ENCODE results near the gene ATP2C1. TPM values are rescaled to one million over a fixed set of nuclear protein-coding genes. Genes with fewer than 3 reads are reported as not detected.
A peak's percentile ranks its signal among the peaks of the same experiment; 100 is the strongest.

The ATP2C1 gene
- total and polyA plus RNA-seq, 2 of the 13 experiments (the other 11 are each of a cell fraction or from before 2014, with no cell fraction given) = 32.4 to 37.6 TPM

- no peak for TF ChIP-seq FUBP1 (CRISPR knock-in tag; IDR thresholded peaks at IDR 0.05; ENCODE audit: borderline replicate concordance)
- no peak; the same call in 1 of the 2 replicates for TF ChIP-seq MXD1 (CRISPR knock-in tag; IDR thresholded peaks at IDR 0.05)
- no peak for TF ChIP-seq ZNF460 (CRISPR knock-in tag; IDR thresholded peaks at IDR 0.05; ENCODE audit: borderline replicate concordance)
- no peak for TF ChIP-seq SRF (IDR thresholded peaks at IDR 0.05; ENCODE audit: low read depth, low read length)
- peak; percentile 19; the same call in 1 of the 2 replicates for TF ChIP-seq ZNF777 (CRISPR knock-in tag; IDR thresholded peaks at IDR 0.05)
- TF ChIP-seq NR1H2 (CRISPR knock-in tag; IDR thresholded peaks at IDR 0.05; ENCODE audit: borderline replicate concordance, low read depth) = no peak
- 0 out of 2 replicates have a peak, but pooled peaks have one; percentile 34 for TF ChIP-seq ZNF44 (CRISPR knock-in tag; IDR thresholded peaks at IDR 0.05)
- no peak for TF ChIP-seq ZNF513 (CRISPR knock-in tag; conservative IDR thresholded peaks at IDR 0.05)
- no peak for TF ChIP-seq ZBTB40 (IDR thresholded peaks at IDR 0.05)
- peak; percentile 65 for TF ChIP-seq ZBTB40 (CRISPR knock-in tag; IDR thresholded peaks at IDR 0.05)
- TF ChIP-seq HOMEZ (CRISPR knock-in tag; IDR thresholded peaks at IDR 0.05; ENCODE audit: low read depth) = no peak
Observed at GRCh38 chr3:131026321-131027151, 132.7 kb downstream of the ATP2C1 start, which contains the start of the genes ASTE1 and NEK11 (continued).

Data from HepG2 (cell line).